SK-N-SH treated with all-trans-retinoic acid at 6 μM for 48 hours (cell line): ENCODE measurements around the gene SDHA.

Experiments used
- ATAC-seq: fragments of 200-7000 bp; cut with Tn5 transposase; 3 replicates; pipeline ENCODE4 v1.9.1; 2020; ENCODE audit warnings: mild to moderate bottlenecking, moderate library complexity
- ARNTL ChIP-seq: fragments of 450-650 bp; formaldehyde crosslinking; IDR thresholded peaks from 2 replicates; pipeline ENCODE4 v1.5.0; 2020; ENCODE audit warnings: low read depth, mild to moderate bottlenecking, moderate library complexity, borderline replicate concordance
- BACH2 ChIP-seq: fragments of 250-450 bp; sonication (Bioruptor Pico); IDR thresholded peaks from 2 replicates; pipeline ENCODE4 v1.9.0; 2021; ENCODE audit warnings: mild to moderate bottlenecking, borderline replicate concordance
- CSDC2 ChIP-seq: fragments of 250-450 bp; sonication (Bioruptor Pico); IDR thresholded peaks from 2 replicates; pipeline ENCODE4 v1.5.0; 2020; ENCODE audit warnings: mild to moderate bottlenecking, moderate library complexity
- ESRRG ChIP-seq: fragments of 250-450 bp; sonication (Bioruptor Pico); IDR thresholded peaks from 2 replicates; pipeline ENCODE4 v1.6.1; 2021; ENCODE audit warnings: mild to moderate bottlenecking
- GLIS3 ChIP-seq: fragments of 250-450 bp; sonication (Bioruptor Pico); IDR thresholded peaks from 2 replicates; pipeline ENCODE4 v1.5.0; 2020; ENCODE audit warnings: mild to moderate bottlenecking, moderate library complexity
- ISL1 ChIP-seq: fragments of 250-450 bp; sonication (Bioruptor Pico); IDR thresholded peaks from 2 replicates; pipeline ENCODE4 v2.1.2; 2022; ENCODE audit warnings: mild to moderate bottlenecking, moderate library complexity
- OSR1 ChIP-seq: fragments of 250-450 bp; sonication (Bioruptor Pico); IDR thresholded peaks from 2 replicates; pipeline ENCODE4 v1.8.0; 2022; ENCODE audit warnings: moderate library complexity, mild to moderate bottlenecking, inconsistent platforms
- PATZ1 ChIP-seq: fragments of 250-450 bp; sonication (Bioruptor Pico); IDR thresholded peaks from 2 replicates; pipeline ENCODE4 v1.8.0; 2020; ENCODE audit warnings: mild to moderate bottlenecking, moderate library complexity, borderline replicate concordance
- POU6F1 ChIP-seq: fragments of 250-450 bp; sonication (Bioruptor Pico); IDR thresholded peaks from 2 replicates; pipeline ENCODE4 v1.8.0; 2021; ENCODE audit warnings: low read depth, mild to moderate bottlenecking, moderate library complexity, borderline replicate concordance
- PPARA ChIP-seq: fragments of 250-450 bp; sonication (Bioruptor Pico); IDR thresholded peaks from 2 replicates; pipeline ENCODE4 v1.5.0; 2020; ENCODE audit warnings: mild to moderate bottlenecking, borderline replicate concordance
- RARB ChIP-seq: fragments of 250-450 bp; sonication (Bioruptor Pico); IDR thresholded peaks from 2 replicates; pipeline ENCODE4 v1.8.0; 2021; ENCODE audit warnings: mild to moderate bottlenecking, moderate library complexity
- SNAI2 ChIP-seq: fragments of 250-450 bp; sonication (Bioruptor Pico); IDR thresholded peaks from 2 replicates; pipeline ENCODE4 v1.5.0; 2020; ENCODE audit warnings: mild to moderate bottlenecking, moderate library complexity
- TCF4 ChIP-seq: fragments of 250-450 bp; sonication (Bioruptor Pico); IDR thresholded peaks from 2 replicates; pipeline ENCODE4 v1.8.0; 2021; ENCODE audit warnings: mild to moderate bottlenecking, moderate library complexity, borderline replicate concordance
- TOX ChIP-seq: fragments of 250-450 bp; sonication (Bioruptor Pico); IDR thresholded peaks from 2 replicates; pipeline ENCODE4 v1.8.0; 2021; ENCODE audit warnings: mild to moderate bottlenecking, moderate library complexity, borderline replicate concordance
- ZC3H10 ChIP-seq: fragments of 250-450 bp; sonication (Bioruptor Pico); IDR thresholded peaks from 2 replicates; pipeline ENCODE4 v1.5.1; 2021; ENCODE audit warnings: mild to moderate bottlenecking, moderate library complexity
- ZFP3 ChIP-seq: fragments of 250-450 bp; sonication (Bioruptor Pico); IDR thresholded peaks from 2 replicates; pipeline ENCODE4 v1.5.0; 2020; ENCODE audit warnings: mild to moderate bottlenecking, moderate library complexity
- ZFP30 ChIP-seq: fragments of 450-650 bp; formaldehyde crosslinking; IDR thresholded peaks from 2 replicates; pipeline ENCODE4 v1.5.0; 2022; ENCODE audit warnings: mild to moderate bottlenecking, moderate library complexity
- ZNF565 ChIP-seq: fragments of 450-650 bp; formaldehyde crosslinking; conservative IDR thresholded peaks from 2 replicates; pipeline ENCODE4 v1.5.0; 2020; ENCODE audit warnings: low read depth, mild to moderate bottlenecking, moderate library complexity
- ZNF70 ChIP-seq: fragments of 450-650 bp; formaldehyde crosslinking; IDR thresholded peaks from 2 replicates; pipeline ENCODE4 v1.5.0; 2020; ENCODE audit warnings: mild to moderate bottlenecking, moderate library complexity
- ZNF8 ChIP-seq: fragments of 450-650 bp; formaldehyde crosslinking; IDR thresholded peaks from 2 replicates; pipeline ENCODE4 v1.5.0; 2020; ENCODE audit warnings: mild to moderate bottlenecking, moderate library complexity
- TF ChIP-seq, protein P1 (sequence below): fragments of 250-450 bp; sonication (Bioruptor Pico); IDR thresholded peaks from 2 replicates; pipeline ENCODE4 v1.5.1; 2020; ENCODE audit warnings: low read depth, mild to moderate bottlenecking, moderate library complexity

The SDHA gene

DNA sequence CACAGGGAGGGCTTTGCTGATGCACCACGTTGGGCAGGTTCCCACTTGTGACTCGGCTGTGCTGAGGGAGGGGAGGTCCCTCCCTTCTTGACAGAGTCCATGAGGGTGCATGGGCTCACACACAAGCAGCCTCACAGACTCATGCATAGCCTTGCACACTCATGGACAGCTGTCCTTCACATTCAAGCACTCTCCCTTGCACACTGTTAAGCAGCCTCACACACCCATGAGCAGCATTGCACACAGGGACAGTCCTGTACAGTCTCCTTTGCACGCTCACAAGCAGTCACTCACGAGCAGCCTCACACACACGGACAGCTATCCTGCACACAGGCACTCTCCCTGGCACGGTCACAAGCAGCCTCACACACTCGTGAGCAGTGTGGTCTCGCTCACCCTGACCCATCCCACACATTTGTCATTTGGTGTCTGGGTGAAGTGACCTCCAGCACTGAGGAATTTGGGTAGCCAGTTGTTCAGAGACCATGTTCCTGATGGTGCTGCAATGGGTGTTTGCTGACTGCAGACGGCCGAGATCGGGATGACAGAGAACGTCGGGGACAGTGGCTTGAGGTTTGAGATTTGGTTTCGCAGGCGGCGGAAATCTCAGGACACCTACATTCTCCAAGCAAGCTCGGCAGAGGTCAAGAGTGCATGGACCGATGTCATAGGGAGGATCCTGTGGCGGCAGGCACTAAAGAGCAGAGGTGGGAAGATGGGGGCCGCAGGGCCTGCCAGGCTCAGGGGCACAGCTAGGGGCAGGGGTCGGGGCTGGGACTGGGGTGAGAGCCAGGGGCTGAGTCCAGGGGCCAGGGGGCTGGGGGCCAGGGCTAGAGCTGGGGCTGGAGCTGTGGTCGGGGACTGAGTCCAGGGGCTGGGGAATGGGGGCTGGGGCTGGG is 44.5 kb upstream of the SDHA start:
- no peak; the same call in 2 of the 3 replicates for ATAC-seq
- TF ChIP-seq ZNF565 (CRISPR knock-in tag) (no peak), ZNF8 (CRISPR knock-in tag) (no peak), ISL1 (CRISPR knock-in tag) (no peak), BACH2 (no peak), POU6F1 (CRISPR knock-in tag) (no peak), ZFP30 (no peak), TCF4 (CRISPR knock-in tag) (no peak), ARNTL (CRISPR knock-in tag) (no peak)
- TF ChIP-seq, protein P1, sequence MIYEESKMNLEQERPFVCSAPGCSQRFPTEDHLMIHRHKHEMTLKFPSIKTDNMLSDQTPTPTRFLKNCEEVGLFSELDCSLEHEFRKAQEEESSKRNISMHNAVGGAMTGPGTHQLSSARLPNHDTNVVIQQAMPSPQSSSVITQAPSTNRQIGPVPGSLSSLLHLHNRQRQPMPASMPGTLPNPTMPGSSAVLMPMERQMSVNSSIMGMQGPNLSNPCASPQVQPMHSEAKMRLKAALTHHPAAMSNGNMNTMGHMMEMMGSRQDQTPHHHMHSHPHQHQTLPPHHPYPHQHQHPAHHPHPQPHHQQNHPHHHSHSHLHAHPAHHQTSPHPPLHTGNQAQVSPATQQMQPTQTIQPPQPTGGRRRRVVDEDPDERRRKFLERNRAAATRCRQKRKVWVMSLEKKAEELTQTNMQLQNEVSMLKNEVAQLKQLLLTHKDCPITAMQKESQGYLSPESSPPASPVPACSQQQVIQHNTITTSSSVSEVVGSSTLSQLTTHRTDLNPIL: no peak
- TF ChIP-seq, all 23 proteins: peak for 0

GRCh38 chr5:174291-174600 is 43.9 kb upstream of the SDHA start:
- TF ChIP-seq CSDC2 (CRISPR knock-in tag): no peak
- no peak for TF ChIP-seq PPARA (CRISPR knock-in tag)
- no peak for TF ChIP-seq OSR1
- no peak for TF ChIP-seq RARB
- no peak for TF ChIP-seq ZC3H10 (CRISPR knock-in tag)
- TF ChIP-seq PATZ1 (CRISPR knock-in tag): no peak
- TF ChIP-seq GLIS3 (CRISPR knock-in tag): no peak
- no peak for TF ChIP-seq ZNF565 (CRISPR knock-in tag)
- no peak for TF ChIP-seq ZNF70
- TF ChIP-seq ESRRG (CRISPR knock-in tag): no peak
- no peak for TF ChIP-seq TOX (CRISPR knock-in tag)
- no peak for TF ChIP-seq BACH2
- TF ChIP-seq ISL1 (CRISPR knock-in tag): no peak
- no peak for TF ChIP-seq SNAI2 (CRISPR knock-in tag)
- no peak for TF ChIP-seq ZFP3 (CRISPR knock-in tag)
- no peak for TF ChIP-seq POU6F1 (CRISPR knock-in tag)
- TF ChIP-seq, protein P1: no peak
- TF ChIP-seq TCF4 (CRISPR knock-in tag): no peak
- TF ChIP-seq ZNF8 (CRISPR knock-in tag): no peak
- ATAC-seq: no peak

DNA sequence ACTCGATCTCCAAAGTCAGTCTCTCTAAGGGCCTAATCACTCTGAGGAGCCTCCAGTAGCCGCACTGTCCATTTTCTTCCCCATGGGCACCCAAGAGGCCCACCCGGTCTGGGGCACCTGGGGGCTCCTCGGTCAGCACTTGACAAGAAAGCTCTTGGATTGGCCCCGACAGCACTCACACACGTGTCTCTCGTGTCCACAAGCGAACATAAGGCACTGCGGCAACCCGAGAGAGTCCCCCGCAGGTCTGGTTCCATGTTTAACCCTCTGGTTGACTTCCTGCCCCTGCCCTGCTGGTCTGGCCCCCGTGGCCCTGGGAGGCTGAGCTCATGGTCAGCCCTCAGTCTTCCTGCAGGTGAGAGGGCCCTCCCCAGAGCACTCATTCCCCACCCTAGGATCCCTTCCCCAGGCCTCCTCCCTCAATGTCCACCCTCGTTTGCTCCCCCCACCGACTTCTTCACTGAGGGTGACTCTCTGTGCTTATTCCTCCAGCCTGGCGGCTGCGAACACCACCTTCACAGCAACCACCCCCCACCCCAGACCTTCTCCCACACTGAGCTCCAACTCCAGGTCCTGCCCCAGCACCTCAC is 43.1 kb upstream of the SDHA start:
- no peak for ATAC-seq
- TF ChIP-seq ZNF70: no peak
- TF ChIP-seq ESRRG (CRISPR knock-in tag): no peak
- no peak for TF ChIP-seq ZFP3 (CRISPR knock-in tag)
- TF ChIP-seq, protein P1: no peak
- TF ChIP-seq PPARA (CRISPR knock-in tag): no peak
- no peak for TF ChIP-seq ARNTL (CRISPR knock-in tag)
- no peak for TF ChIP-seq CSDC2 (CRISPR knock-in tag)
- TF ChIP-seq GLIS3 (CRISPR knock-in tag): no peak
- TF ChIP-seq ZFP30: no peak
- TF ChIP-seq ZNF565 (CRISPR knock-in tag): no peak
- no peak for TF ChIP-seq ISL1 (CRISPR knock-in tag)
- no peak for TF ChIP-seq PATZ1 (CRISPR knock-in tag)
- no peak for TF ChIP-seq SNAI2 (CRISPR knock-in tag)
- TF ChIP-seq TOX (CRISPR knock-in tag): no peak
- no peak for TF ChIP-seq ZNF8 (CRISPR knock-in tag)
- no peak for TF ChIP-seq ZC3H10 (CRISPR knock-in tag)
- no peak for TF ChIP-seq RARB
